NAMALWA (cell line): Measurements from ENCODE around the gene NAE1.
"Not testable (repeated sequence)": the region's sequence is repeated elsewhere in the genome, so short reads cannot be mapped to it uniquely, and the experiment has no call there.

Experiments
- DNase-seq: peaks from one replicate; pipeline ENCODE4 v3.0.0-alpha.2; 2015; ENCODE audit warnings: low spot score

NAE1 gene

GRCh38 chr16:66802159-66802558, 28.6 kb downstream of the NAE1 start:
- no peak for DNase-seq

DNA sequence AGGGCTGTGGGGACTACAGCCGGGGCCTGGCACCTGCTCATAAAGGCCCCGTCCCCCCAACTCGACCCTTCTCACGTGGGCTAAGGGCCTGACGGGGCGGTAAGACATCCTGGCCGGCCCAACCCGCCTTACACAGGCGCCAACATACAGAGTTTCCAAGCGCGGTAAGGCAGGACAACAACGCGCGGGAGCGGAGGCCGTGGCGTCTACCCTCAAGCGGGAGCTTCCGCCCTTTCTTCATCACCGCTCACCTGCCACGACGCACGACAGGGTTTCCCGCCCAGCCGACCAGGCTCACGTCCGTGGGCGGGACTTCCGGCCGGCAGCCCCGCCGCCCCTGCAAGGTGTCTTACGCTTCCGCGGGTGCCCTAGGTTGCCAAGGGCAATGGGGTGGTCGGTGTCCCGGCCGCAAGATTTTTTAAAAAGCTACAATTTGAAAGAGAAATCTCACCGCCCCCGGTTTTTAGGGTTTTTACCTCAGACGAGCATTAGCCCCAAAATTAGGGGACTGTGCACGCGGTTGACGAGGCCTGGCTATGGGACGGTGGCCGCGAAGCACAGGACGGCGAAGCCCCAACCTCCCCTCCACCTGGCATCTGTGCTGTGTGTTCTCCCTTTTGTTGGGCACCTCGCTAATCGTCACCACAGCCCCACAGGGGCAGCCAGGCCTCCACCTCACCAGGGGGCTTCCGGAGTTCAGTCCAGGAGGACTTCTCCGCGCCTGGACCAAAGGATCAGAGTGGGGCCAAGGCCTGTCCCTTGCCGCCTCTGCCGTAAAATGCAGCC, 29.3 kb downstream of the NAE1 start, which contains the start of gene TERB1:
TERB1 (minus strand) TSS at position 265 of the 786 bp plus-strand sequence. CDS start 4,786 bp downstream, outside the sequence.
- DNase-seq: no peak

GRCh38 chr16:66800856-66801255, 29.9 kb downstream of the NAE1 start:
- no peak for DNase-seq

DNA sequence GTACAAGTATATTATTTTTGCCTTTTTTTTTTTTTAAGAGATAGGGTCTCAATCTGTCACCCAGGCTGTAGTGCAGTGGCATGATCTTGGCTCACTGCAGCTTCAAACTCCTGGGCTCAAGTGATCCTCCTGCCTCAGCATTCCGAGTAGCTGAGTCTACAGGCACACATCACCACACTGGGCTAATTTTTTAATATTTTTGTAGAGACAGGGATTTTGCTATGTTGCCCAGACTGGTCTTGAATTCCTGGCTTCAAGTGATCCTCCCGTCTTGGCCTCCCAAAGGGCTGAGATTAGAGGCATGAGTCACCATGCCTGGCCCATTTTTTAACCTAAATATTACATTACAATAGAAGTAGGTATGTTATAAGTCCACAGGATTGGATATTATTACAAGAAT, 32.6 kb downstream of the NAE1 start:
- no peak for DNase-seq

DNA sequence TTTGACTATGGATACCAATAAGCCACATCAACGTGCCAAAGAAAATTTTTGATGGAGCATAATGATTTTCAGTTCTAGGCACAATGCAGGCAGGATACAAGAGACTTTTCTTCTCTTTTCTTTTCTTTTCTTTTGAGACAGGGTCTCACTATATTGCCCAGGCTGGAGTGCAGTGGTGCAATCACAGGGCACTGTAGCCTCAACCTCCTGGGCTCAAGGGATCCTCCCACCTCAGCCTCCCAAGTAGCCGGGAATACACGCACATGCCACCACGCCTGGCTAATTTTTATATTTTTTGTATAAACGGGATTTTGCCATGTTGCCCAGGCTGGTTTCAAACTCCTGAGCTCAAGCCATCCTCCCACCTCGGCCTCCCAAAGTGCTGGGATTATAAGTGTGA, 36.8 kb downstream of the NAE1 start:
- not testable (repeated sequence) for DNase-seq

DNA sequence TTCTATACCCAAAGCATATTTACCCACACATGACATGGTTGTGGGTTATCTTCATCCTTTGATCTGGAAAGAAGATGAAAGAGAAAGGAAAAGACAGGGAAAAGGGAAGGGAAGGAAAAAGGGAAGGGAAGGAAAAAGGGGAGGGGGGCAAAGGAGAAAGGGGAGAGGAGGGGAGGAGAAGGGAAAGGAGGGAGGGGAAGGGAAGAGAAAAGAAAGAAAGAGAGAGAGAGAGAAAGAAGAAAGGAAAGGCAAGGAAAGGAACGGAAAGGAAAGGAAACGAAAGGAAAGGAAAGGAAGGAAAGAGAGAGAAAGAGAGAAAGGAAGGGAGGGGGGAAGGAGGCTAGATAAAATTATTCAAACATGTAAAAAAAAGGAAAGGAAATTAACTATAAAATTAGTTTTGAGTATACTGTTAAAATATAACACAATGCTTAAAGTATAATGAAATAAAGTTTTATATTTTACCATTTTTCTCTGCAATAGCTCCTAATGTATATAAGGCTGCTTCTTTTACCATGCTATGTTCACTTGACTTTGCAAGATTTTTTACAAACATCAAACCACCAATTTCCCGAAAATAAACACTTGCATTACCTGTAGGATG, 40.5 kb downstream of the NAE1 start:
- DNase-seq: no peak

GRCh38 chr16:66787427-66787826, 43.3 kb downstream of the NAE1 start:
- DNase-seq: no peak

DNA sequence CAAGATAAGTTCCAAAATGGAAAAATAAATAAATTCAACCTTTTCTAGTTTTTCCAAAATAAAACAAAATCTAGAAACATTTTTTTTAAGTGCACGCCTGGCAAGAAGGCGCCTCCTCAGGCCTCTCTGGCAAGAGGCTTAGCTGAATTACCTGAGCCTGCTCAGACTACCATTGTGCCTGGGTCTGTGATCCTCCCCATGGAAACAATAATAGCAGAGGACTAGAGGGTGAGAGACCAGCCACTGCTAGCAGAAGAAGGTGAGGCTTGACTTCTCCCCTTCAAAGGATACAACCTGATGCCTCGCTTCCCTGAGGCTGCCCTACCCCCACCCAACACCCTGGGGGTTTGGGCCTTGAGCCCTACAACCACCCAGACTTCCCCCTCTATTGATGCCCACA, 44.2 kb downstream of the NAE1 start:
- DNase-seq: no peak

- DNase-seq: no peak
Measured at GRCh38 chr16:66776457-66776856, 54.3 kb downstream of the NAE1 start.

DNA sequence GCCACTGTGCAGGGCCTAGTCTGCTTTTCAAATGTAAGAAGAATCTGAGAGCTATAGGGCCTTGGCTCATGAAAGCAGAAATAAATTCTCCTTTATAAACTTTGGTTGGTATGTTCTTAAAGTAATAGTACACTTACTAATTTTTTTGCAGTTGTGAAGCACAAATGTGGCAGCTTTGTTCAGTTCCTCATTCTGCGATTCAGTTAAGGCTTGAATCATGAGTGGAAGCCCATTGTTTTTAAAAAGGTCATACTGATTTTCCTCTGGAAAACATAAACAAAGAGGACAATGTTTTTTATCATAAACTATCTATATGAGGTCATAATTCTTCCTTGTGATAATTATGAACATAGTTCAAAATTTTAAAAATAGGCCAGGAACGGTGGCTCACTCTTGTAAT, 55.8 kb downstream of the NAE1 start:
- no peak for DNase-seq

DNA sequence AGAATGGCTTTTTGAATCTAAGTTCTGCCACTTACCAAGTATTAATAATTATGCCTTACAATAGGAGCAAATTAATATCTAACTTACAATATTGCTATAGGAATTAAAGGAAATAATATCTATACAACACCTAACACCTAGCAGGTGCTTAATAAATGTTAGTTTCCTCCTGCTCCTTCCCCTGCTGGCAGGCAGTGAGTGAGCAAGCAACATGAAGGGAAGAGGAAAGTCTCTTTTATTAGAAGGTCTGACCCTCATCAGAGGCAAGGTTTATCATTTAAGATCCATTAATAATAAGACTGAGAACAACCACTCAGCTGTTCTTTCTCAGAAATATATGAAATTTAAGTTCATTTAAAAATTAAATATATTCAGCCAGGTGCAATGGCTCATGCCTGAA, 72.7 kb downstream of the NAE1 start:
- no peak for DNase-seq

DNA sequence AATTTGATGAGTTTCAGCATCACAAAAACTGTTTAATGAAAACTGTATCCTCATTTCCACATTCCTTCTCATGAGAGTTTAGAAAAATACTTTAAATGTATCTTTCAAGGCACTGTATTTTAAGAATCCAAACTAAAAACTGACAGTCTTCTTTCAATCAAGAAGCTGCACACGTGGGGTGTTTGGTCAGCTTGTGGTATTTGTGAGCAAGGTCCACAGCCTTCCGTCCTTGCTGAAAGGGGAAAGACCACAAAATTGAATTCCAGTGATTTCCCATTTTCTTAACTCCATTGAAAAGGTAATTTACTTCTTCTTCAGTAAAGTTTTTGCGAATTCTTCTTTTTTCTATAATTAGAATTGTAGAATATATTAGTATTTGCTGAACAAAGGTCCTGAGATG, 76.0 kb downstream of the NAE1 start:
- DNase-seq: no peak

- DNase-seq: no peak
Measured at GRCh38 chr16:66754211-66754610, 76.6 kb downstream of the NAE1 start.

DNA sequence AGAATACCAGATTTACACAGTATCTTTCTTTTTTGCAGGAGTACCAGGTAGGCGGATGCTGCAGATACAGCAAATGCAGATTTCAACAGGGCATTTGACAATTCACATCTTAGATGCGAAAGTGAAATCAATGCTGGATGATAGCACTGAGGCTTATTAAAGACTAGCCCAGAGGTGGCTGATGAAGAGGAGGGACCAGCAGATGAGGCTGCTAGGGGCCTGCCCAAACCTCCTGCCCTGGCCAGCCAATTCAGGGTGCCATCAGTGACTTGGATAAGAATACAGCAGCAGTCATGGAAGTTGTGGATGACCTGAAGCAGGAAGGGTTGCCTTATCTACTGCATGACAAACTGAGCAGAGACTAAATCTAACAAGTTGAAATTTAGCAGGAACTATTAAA, 77.8 kb downstream of the NAE1 start:
- DNase-seq: no peak
